Right lobe of liver (tissue), 6 donors: ENCODE results near the gene DLST. TPM values are rescaled to one million over a fixed set of nuclear protein-coding genes. Genes with fewer than 3 reads are reported as not detected.

Source experiments
- ATAC-seq, 4 donors: fragments of 200-7000 bp; cut with Tn5 transposase; one replicate each; pipeline ENCODE4 v1.9.1; 2020; ENCODE audit warnings: mild to moderate bottlenecking in 4 of 4, moderate library complexity in 4 of 4
- DNase-seq, 3 donors: peaks; one replicate each; pipeline ENCODE4 v3.0.0-alpha.2; 2020
- H3K27ac ChIP-seq, 3 donors: fragments of 200-600 bp; one replicate each; pipeline ENCODE4 v1.8.0; 2022
- H3K27me3 ChIP-seq, 2 donors: fragments of 200-600 bp; one replicate each; pipeline ENCODE4 v1.8.0; 2022
- H3K36me3 ChIP-seq, 4 donors: fragments of 200-600 bp; sonication (generic) in 1 of 4; one replicate each; pipeline versions ENCODE4 v1.5.1 to v1.8.0; 2017 to 2022; ENCODE audit warnings: control low read depth in 1 of 4
- H3K4me1 ChIP-seq, 4 donors: fragments of 200-600 bp; sonication (generic) in 1 of 4; one replicate each; pipeline versions ENCODE4 v1.5.1 to v1.8.0; 2017 to 2022; ENCODE audit warnings: control low read depth in 1 of 4
- H3K4me3 ChIP-seq, 3 donors: fragments of 200-600 bp; one replicate each; pipeline ENCODE4 v1.8.0; 2022
- H3K9me3 ChIP-seq, 4 donors: fragments of 200-600 bp; sonication (generic) in 1 of 4; one replicate each; pipeline versions ENCODE4 v1.5.1 to v1.8.0; 2017 to 2022; ENCODE audit warnings: control low read depth in 1 of 4
- POLR2A ChIP-seq: fragments of 450-650 bp; IDR thresholded peaks from one replicate; pipeline ENCODE4 v1.6.1; 2017; ENCODE audit warnings: antibody characterized with exemption, mild to moderate bottlenecking
- WGBS: methylation state at CpG from one replicate; pipeline ENCODE4 v1.1.6; 2018; ENCODE audit warnings: low coverage, low lambda C conversion rate; ENCODE audit not compliant: insufficient coverage; ENCODE audit errors: missing lambda C conversion rate; 5-methylcytosine and 5-hydroxymethylcytosine counted together
- intact Hi-C, 2 donors: fragments of 100-400 bp; cut with DNase I; formaldehyde crosslinking; loops; one replicate each; pipeline versions ENCODE4 v1.11.2 to v1.14.1; 2022
- total RNA-seq, 6 experiments: library from RNA; depleted of rRNA in 2 of 6; stranded (reverse); fragments of >200 nt in 2 of 6; fragmentation: NEBNext Ultra II Directional in 3 of 6; extraction: Animal tissue kit (Norgen Biotek cat#: 25700) in 3 of 6; gene quantifications; one replicate each; pipeline versions ENCODE4 v1.1.0 to v1.2.4, GENCODE V29; 2016 to 2023
- TF ChIP-seq, protein P1 (sequence below), 4 donors: fragments of 200-600 bp in 3 of 4; fragments of 450-650 bp in 1 of 4; IDR thresholded peaks; one replicate each; pipeline versions ENCODE4 v1.5.1 to v1.8.0; 2016 to 2022; ENCODE audit warnings: antibody characterized with exemption in 4 of 4, mild to moderate bottlenecking in 2 of 4
- donor health status: DM: no; HTN: yes; CAD: no.
- donor health status: DM: no; HTN: no; CAD: no.
- donor health status: DM: no; HTN: no; CAD: no.
- donor health status: DM: no; HTN: yes; CAD: no.
- donor health status: DM: no; HTN: yes; CAD: no.

DLST gene
- total RNA-seq, 6 experiments from 2014 or later = 63.8 to 112 (median 68.8) TPM

GRCh38 chr14:74915426-74915825, 33.7 kb downstream of the DLST start:
- H3K27ac ChIP-seq = no peak overlapping the region
- intact Hi-C loops = no loop called here
- no peak for DNase-seq
- H3K4me3 ChIP-seq = no peak overlapping the region
- 80% methylated on average over 4 of the region's 4 CpGs for WGBS
- no peaks in the 10 kb centered on the region for H3K9me3 ChIP-seq
- no peaks in the 10 kb centered on the region for H3K36me3 ChIP-seq
- ATAC-seq = no peak
- TF ChIP-seq POLR2A = no peak
- TF ChIP-seq, protein P1, sequence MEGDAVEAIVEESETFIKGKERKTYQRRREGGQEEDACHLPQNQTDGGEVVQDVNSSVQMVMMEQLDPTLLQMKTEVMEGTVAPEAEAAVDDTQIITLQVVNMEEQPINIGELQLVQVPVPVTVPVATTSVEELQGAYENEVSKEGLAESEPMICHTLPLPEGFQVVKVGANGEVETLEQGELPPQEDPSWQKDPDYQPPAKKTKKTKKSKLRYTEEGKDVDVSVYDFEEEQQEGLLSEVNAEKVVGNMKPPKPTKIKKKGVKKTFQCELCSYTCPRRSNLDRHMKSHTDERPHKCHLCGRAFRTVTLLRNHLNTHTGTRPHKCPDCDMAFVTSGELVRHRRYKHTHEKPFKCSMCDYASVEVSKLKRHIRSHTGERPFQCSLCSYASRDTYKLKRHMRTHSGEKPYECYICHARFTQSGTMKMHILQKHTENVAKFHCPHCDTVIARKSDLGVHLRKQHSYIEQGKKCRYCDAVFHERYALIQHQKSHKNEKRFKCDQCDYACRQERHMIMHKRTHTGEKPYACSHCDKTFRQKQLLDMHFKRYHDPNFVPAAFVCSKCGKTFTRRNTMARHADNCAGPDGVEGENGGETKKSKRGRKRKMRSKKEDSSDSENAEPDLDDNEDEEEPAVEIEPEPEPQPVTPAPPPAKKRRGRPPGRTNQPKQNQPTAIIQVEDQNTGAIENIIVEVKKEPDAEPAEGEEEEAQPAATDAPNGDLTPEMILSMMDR (IDR thresholded peaks at IDR 0.05) = no peak
- H3K27me3 ChIP-seq = no peaks in the 10 kb centered on the region
- peaks cover 0 to 7% (median 0%) of the 10 kb centered on the region in 4 donors for H3K4me1 ChIP-seq

DNA sequence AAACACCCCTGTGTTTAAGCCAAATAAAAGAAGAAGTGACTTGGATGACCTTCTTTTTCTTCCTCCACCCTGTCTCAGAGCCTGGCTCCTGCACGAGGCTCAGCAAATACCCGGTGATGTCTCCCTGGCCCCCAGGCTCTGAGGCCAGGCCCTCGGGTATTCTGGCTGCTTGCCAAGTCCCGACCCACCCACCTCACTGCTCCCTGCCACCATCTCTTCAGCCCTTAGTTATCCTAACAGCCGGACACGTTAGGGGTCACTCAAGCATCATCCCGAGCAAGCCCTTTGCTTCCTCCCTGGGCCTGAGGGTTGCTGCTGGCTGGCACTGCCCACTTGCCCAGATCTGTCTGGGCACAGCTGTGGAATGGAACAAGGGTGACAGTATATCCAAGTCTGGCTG, 34.1 kb downstream of the DLST start:
- Histone ChIP-seq H3K9me3 (no peaks in the 10 kb centered on the region), H3K36me3 (no peaks in the 10 kb centered on the region), H3K27ac (no peak overlapping the region), H3K4me3 (no peak overlapping the region), H3K27me3 (no peaks in the 10 kb centered on the region), H3K4me1 (peaks cover 0 to 7% (median 0%) of the 10 kb centered on the region in 4 donors)
- intact Hi-C loops = no loop called here
- ATAC-seq (no peak), DNase-seq (no peak)
- TF ChIP-seq POLR2A = no peak
- TF ChIP-seq, protein P1 (IDR thresholded peaks at IDR 0.05) = no peak
- WGBS = 40% methylated on average over 6 of the region's 7 CpGs

- Histone ChIP-seq H3K4me1 (peaks cover 0 to 7% (median 0%) of the 10 kb centered on the region in 4 donors), H3K27me3 (no peaks in the 10 kb centered on the region), H3K4me3 (no peak overlapping the region), H3K36me3 (no peaks in the 10 kb centered on the region), H3K27ac (peak overlapping the region in 1 of 3 donors; percentile 9), H3K9me3 (no peaks in the 10 kb centered on the region)
- intact Hi-C loops = no loop called here
- no peak for DNase-seq
- 40% methylated on average over 1 of the region's 5 CpGs for WGBS
- TF ChIP-seq POLR2A = no peak
- ATAC-seq = no peak
These were observed 35.4 kb downstream of the DLST start for GRCh38 chr14:74917178-74917543.

- Histone ChIP-seq H3K9me3 (no peaks in the 10 kb centered on the region), H3K4me3 (no peak overlapping the region), H3K27ac (peak overlapping the region in 1 of 3 donors; percentile 9), H3K27me3 (no peaks in the 10 kb centered on the region), H3K36me3 (no peaks in the 10 kb centered on the region), H3K4me1 (peaks cover 0 to 7% (median 0%) of the 10 kb centered on the region in 4 donors)
- ATAC-seq = peak; percentile 31 to 56 (median 44)
- intact Hi-C loops = no loop called here
- no peak for DNase-seq
- WGBS = 74% methylated on average over 8 of the region's 13 CpGs
- TF ChIP-seq POLR2A = no peak
- TF ChIP-seq, protein P1 (IDR thresholded peaks at IDR 0.05) = no peak
These were observed 35.9 kb downstream of the DLST start for GRCh38 chr14:74917646-74918081.

GRCh38 chr14:74918380-74918779, 36.7 kb downstream of the DLST start:
- Histone ChIP-seq H3K4me3 (no peak overlapping the region), H3K36me3 (no peaks in the 10 kb centered on the region), H3K9me3 (no peaks in the 10 kb centered on the region), H3K27ac (no peak overlapping the region), H3K27me3 (no peaks in the 10 kb centered on the region), H3K4me1 (peaks cover 0 to 6% (median 0%) of the 10 kb centered on the region in 4 donors)
- DNase-seq = no peak
- no peak for ATAC-seq
- TF ChIP-seq POLR2A = no peak
- TF ChIP-seq, protein P1 (IDR thresholded peaks at IDR 0.05) = no peak
- intact Hi-C loops = no loop called here
- WGBS = no CpG with 5 or more reads among the region's 9 CpGs
